SH-SY5Y (cell line): ENCODE results near the gene TELO2.

ENCODE experiments used
- GATA2 ChIP-seq: IDR thresholded peaks from 2 replicates; pipeline ENCODE4 v1.6.1; 2011; ENCODE audit warnings: mild to moderate bottlenecking, low read depth, low read length
- GATA3 ChIP-seq: IDR thresholded peaks from 2 replicates; pipeline ENCODE4 v1.6.1; 2011; ENCODE audit warnings: low read depth, mild to moderate bottlenecking, low read length, moderate library complexity

- no peak for TF ChIP-seq GATA2
- TF ChIP-seq GATA3 = no peak
Measured at GRCh38 chr16:1495889-1496262, 2.7 kb downstream of the TELO2 start.
